IPS-18a (cell line): ENCODE results near the gene ELAC1.
"Not testable (repeated sequence)": the region's sequence is repeated elsewhere in the genome, so short reads cannot be mapped to it uniquely, and the experiment has no call there.

Experiments used
- H3K27ac ChIP-seq: one replicate; pipeline ENCODE4 v1.5.1; 2013; ENCODE audit warnings: low read length
- H3K27me3 ChIP-seq: one replicate; pipeline ENCODE4 v1.6.1; 2013; ENCODE audit warnings: mild to moderate bottlenecking, low read length; ENCODE audit not compliant: control insufficient read depth, insufficient read depth
- H3K36me3 ChIP-seq: one replicate; pipeline ENCODE4 v1.6.1; 2013; ENCODE audit warnings: low read depth, low read length; ENCODE audit not compliant: control insufficient read depth
- H3K4me1 ChIP-seq: one replicate; pipeline ENCODE4 v1.6.1; 2013; ENCODE audit warnings: low read depth, low read length; ENCODE audit not compliant: control insufficient read depth
- H3K4me3 ChIP-seq: one replicate; pipeline ENCODE4 v1.5.1; 2013; ENCODE audit warnings: low read length
- H3K9ac ChIP-seq: one replicate; pipeline ENCODE4 v1.6.1; 2013; ENCODE audit warnings: mild to moderate bottlenecking, low read length, moderate library complexity
- H3K9me3 ChIP-seq: one replicate; pipeline ENCODE4 v1.6.1; 2013; ENCODE audit warnings: low read depth, low read length; ENCODE audit not compliant: control insufficient read depth

The ELAC1 gene

DNA sequence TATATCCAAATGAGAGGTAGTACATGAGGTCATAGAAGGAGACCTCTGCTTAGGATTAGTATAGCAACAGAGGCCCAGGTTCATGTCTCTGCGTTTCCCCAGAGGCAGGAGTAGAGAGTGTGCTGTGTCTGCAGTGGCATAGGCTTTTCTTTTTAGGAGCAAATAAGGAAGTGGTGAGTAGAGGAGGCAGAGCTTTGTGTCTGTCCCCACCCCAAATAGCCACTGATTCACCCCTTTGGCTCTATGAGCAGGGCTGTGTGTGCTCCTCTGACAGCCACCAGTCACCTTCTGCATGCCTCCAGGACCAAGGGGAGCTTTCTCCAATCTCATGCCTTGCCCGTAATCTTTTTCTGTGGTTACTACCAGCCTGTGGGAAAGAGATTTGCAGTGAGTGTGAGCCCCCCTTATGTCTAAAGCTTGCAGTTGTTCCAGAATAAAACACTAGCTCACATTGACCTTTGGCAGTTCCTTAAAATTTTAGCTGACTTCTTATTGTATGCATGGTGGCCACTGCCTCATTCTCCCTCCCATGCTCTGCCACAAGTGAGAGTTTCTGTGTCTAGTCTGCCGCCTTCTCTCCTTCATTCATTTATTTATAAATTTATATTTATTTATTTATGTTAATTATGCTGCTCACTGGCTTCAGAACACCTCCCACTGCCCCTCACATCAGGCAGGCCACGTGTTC, 23.5 kb upstream of the ELAC1 start:
- Histone ChIP-seq H3K27ac (no peak overlapping the region), H3K36me3 (peaks cover 18% of the 10 kb centered on the region), H3K27me3 (no peaks in the 10 kb centered on the region), H3K4me3 (no peak overlapping the region), H3K9me3 (no peaks in the 10 kb centered on the region), H3K4me1 (no peaks in the 10 kb centered on the region), H3K9ac (no peak overlapping the region)

DNA sequence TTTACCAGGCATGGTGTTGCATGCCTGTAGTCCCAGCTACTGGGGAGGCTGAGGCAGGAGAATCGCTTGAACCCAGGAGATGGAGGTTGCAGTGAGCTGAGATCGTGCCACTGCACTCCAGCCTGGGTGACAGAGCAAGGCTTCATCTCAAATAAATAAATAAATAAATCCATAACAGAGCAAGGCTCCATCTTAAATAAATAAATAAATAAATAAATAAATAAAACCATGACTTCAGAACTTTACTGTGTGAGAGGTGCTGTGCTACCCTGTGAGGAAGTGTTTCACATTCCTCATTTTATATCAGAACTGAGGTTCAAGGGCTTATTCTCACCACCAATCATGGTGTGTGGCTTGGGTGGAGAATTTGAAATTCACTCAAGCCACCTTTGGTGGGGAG, 21.9 kb upstream of the ELAC1 start:
- H3K4me1 ChIP-seq, H3K4me3 ChIP-seq, H3K9me3 ChIP-seq, H3K27ac ChIP-seq, H3K9ac ChIP-seq, H3K27me3 ChIP-seq, H3K36me3 ChIP-seq: not testable (repeated sequence)

DNA sequence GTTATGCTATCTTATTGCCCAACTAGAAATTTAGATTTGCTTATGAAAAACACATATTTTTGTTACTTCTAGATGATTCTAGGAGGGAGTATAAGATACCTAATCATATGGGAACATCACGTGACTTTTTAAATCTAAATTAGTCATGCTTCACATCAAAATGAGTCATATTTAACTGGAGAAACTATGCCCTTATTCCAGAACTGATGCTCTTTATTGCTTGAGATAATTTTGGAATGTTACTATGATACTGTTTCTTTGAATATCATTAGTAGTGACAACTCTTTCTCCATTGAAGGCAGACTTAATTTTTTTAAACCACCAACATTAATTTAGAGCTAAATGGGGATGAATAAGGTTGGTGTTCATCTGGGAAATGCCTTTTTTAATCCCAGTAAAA, 19.9 kb upstream of the ELAC1 start:
- Histone ChIP-seq H3K36me3 (peaks cover 6% of the 10 kb centered on the region), H3K9ac (no peak overlapping the region), H3K27ac (no peak overlapping the region)

DNA sequence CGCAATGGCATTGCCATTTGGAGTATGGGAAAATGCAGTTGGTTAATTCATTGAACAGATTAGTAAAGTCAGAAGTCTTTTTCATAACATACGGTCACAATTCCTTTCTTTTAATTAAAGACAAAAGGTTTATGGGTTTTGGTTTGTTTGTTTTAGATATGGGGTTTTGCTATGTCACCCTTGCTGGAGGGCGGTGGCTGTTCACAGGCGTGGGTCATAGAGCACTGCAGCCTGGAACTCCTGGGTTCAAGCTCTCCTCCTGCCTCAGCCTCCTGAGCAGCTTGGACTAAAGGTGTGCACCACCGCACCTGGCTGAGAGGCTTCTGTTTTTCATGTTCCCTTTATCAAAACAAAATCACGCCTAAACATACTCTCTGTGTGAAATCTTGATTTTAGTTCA, 18.7 kb upstream of the ELAC1 start:
- Histone ChIP-seq H3K27me3 (no peaks in the 10 kb centered on the region), H3K9ac (no peak overlapping the region), H3K4me3 (no peak overlapping the region), H3K9me3 (no peaks in the 10 kb centered on the region), H3K27ac (no peak overlapping the region), H3K4me1 (no peaks in the 10 kb centered on the region), H3K36me3 (peaks cover 6% of the 10 kb centered on the region)

More for the DNA sequence above, 19.9 kb upstream of the ELAC1 start:
- no peaks in the 10 kb centered on the region for H3K9me3 ChIP-seq
- H3K4me1 ChIP-seq: no peaks in the 10 kb centered on the region
- no peak overlapping the region for H3K4me3 ChIP-seq
- H3K27me3 ChIP-seq: no peaks in the 10 kb centered on the region

- peaks cover 3% of the 10 kb centered on the region for H3K36me3 ChIP-seq
- no peaks in the 10 kb centered on the region for H3K27me3 ChIP-seq
- no peak overlapping the region for H3K9ac ChIP-seq
- no peak overlapping the region for H3K4me3 ChIP-seq
- no peak overlapping the region for H3K27ac ChIP-seq
- no peaks in the 10 kb centered on the region for H3K9me3 ChIP-seq
- H3K4me1 ChIP-seq: peaks cover 7% of the 10 kb centered on the region
Observed at GRCh38 chr18:50950626-50951025, 17.2 kb upstream of the ELAC1 start.

DNA sequence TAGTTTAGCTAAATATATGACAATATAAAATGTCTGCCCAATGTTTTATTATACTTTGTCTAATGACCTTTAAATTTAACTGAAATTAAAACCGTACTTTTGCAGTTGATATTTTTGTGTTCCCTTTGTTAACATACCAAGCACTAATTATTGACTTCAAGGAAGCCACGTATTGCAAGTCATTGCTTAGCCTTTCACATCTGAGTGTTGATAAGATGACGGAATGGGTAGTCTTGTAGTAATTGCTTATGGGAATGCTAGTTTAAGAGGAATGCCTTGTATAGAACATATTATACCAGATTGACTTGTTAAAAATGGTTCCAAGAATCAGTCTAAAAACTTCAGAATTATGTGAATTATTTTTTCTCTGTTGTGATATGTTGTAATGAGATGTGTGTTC, 14.0 kb upstream of the ELAC1 start:
- no peaks in the 10 kb centered on the region for H3K27me3 ChIP-seq

GRCh38 chr18:50955253-50955652, 12.6 kb upstream of the ELAC1 start:
- H3K9me3 ChIP-seq: no peaks in the 10 kb centered on the region
- no peak overlapping the region for H3K27ac ChIP-seq
- no peaks in the 10 kb centered on the region for H3K27me3 ChIP-seq
- H3K9ac ChIP-seq: no peak overlapping the region
- no peak overlapping the region for H3K4me3 ChIP-seq
- H3K36me3 ChIP-seq: no peaks in the 10 kb centered on the region
- H3K4me1 ChIP-seq: peaks cover 7% of the 10 kb centered on the region

More for the DNA sequence above, 14.0 kb upstream of the ELAC1 start:
- H3K4me3 ChIP-seq: no peak overlapping the region
- peaks cover 7% of the 10 kb centered on the region for H3K4me1 ChIP-seq
- no peak overlapping the region for H3K9ac ChIP-seq
- no peaks in the 10 kb centered on the region for H3K9me3 ChIP-seq
- H3K36me3 ChIP-seq: no peaks in the 10 kb centered on the region
- no peak overlapping the region for H3K27ac ChIP-seq

GRCh38 chr18:50956116-50956515, 11.7 kb upstream of the ELAC1 start:
- Histone ChIP-seq H3K9ac (no peak overlapping the region), H3K27me3 (no peaks in the 10 kb centered on the region), H3K9me3 (no peaks in the 10 kb centered on the region), H3K36me3 (no peaks in the 10 kb centered on the region), H3K27ac (no peak overlapping the region), H3K4me3 (no peak overlapping the region), H3K4me1 (peaks cover 7% of the 10 kb centered on the region)

- Histone ChIP-seq H3K36me3 (no peaks in the 10 kb centered on the region), H3K4me1 (no peaks in the 10 kb centered on the region), H3K4me3 (no peak overlapping the region), H3K9me3 (peaks cover 12% of the 10 kb centered on the region), H3K9ac (no peak overlapping the region), H3K27ac (no peak overlapping the region), H3K27me3 (no peaks in the 10 kb centered on the region)
Observed at GRCh38 chr18:50961974-50962373, 5.9 kb upstream of the ELAC1 start.

DNA sequence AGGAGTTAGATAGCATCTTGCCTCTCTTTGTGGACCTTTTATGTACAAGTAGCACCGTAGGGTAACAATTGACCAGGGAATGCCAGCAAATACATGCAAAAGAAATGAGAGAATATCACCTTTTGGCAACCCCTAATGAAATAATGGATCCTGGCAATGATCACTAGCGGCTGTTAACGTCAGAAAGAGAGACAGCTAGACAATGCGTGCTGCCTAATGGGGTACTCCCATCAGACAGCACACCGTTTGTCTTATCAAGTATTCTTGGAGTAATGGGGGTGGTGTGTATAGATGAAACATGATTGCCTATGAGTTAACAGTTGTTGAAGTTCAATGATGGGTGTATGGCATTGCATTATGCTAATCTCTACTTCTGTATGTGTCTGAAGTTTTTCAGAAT, 1.6 kb downstream of the ELAC1 start:
- H3K9ac ChIP-seq: no peak overlapping the region
- no peaks in the 10 kb centered on the region for H3K36me3 ChIP-seq
- H3K4me3 ChIP-seq: peak overlapping the region; percentile 83
- no peaks in the 10 kb centered on the region for H3K27me3 ChIP-seq
- H3K27ac ChIP-seq: no peak overlapping the region
- H3K9me3 ChIP-seq: no peaks in the 10 kb centered on the region
- H3K4me1 ChIP-seq: peaks cover 12% of the 10 kb centered on the region

DNA sequence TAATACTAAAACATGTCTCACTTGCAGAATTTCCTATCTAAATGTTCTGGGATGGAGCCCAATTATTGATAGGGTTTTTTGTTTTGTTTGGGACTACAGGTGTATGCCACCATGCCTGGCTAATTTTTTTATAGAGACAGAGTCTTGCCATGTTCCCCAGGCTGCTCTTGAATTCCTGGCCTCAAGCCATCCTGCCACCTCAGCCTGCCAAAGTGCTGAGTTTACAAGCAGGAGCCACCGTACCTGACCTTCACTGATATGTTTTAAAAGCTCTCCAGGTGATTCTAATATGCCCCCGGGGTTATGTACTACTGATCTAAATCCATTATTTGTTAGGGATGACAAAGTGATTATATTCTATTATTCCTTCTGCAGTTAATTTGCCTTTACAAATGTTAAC, 2.2 kb downstream of the ELAC1 start:
- H3K9me3 ChIP-seq: no peaks in the 10 kb centered on the region
- H3K27me3 ChIP-seq: no peaks in the 10 kb centered on the region
- no peaks in the 10 kb centered on the region for H3K36me3 ChIP-seq
- H3K27ac ChIP-seq: no peak overlapping the region
- no peak overlapping the region for H3K9ac ChIP-seq
- H3K4me3 ChIP-seq: no peak overlapping the region
- peaks cover 12% of the 10 kb centered on the region for H3K4me1 ChIP-seq

DNA sequence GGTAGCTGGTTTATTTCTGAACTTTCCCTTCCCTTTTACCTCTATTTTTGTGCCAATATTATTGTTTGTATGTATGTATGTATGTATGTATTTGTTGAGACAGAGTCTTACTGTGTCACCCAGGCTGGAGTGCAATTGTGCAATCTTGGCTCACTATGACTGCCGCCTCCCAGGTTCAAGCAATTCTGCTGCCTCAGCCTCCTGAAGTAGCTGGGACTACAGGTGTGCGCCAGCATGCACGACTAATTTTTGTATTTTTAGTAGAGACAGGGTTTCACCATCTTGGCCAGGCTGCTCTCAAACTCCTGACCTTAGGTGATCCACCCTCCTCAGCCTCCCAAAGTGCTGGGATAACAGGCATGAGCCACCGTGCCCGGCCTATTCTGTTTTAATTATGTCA, 4.6 kb downstream of the ELAC1 start:
- H3K36me3 ChIP-seq, H3K27me3 ChIP-seq, H3K9me3 ChIP-seq, H3K9ac ChIP-seq, H3K27ac ChIP-seq, H3K4me3 ChIP-seq: not testable (repeated sequence)
- peaks cover 12% of the 10 kb centered on the region for H3K4me1 ChIP-seq
